Fibroblast of lung (primary cell): Measurements from ENCODE around the gene RAB30. TPM values are rescaled to one million over a fixed set of nuclear protein-coding genes. Genes with fewer than 3 reads are reported as not detected.

Experiments used
- DNase-seq, 2 donors: peaks; one replicate each; pipeline versions ENCODE4 v3.0.0 to v3.0.0-alpha.2; 2010; ENCODE audit warnings: low read depth in 2 of 2
- H2AFZ ChIP-seq: 2 replicates; pipeline ENCODE4 v1.5.1; 2012; ENCODE audit warnings: low read length, control low read depth, inconsistent platforms
- H3K27ac ChIP-seq: 2 replicates; pipeline ENCODE4 v1.5.1; 2011; ENCODE audit warnings: low read length, control low read depth; ENCODE audit not compliant: insufficient read depth
- H3K27me3 ChIP-seq: 2 replicates; pipeline ENCODE4 v1.5.1; 2011; ENCODE audit warnings: mild to moderate bottlenecking, low read length; ENCODE audit not compliant: control insufficient read depth, insufficient read depth
- H3K36me3 ChIP-seq: 2 replicates; pipeline ENCODE4 v1.5.1; 2011; ENCODE audit warnings: low read length; ENCODE audit not compliant: control insufficient read depth, insufficient read depth
- H3K4me1 ChIP-seq: 2 replicates; pipeline ENCODE4 v1.5.1; 2011; ENCODE audit warnings: low read length; ENCODE audit not compliant: control insufficient read depth, insufficient read depth; ENCODE audit errors: extremely low read depth
- H3K4me2 ChIP-seq: 2 replicates; pipeline ENCODE4 v1.5.1; 2011; ENCODE audit warnings: low read length, control low read depth; ENCODE audit not compliant: insufficient read depth; ENCODE audit errors: extremely low read depth
- H3K4me3 ChIP-seq, 4 experiments: fragments of 200-600 bp in 1 of 4; sonication (generic) in 1 of 4; replicated peaks in 1 of 4; 2 replicates each; pipeline ENCODE4 v1.5.1; 2011 to 2016; ENCODE audit warnings: low read length in 4 of 4, low read depth in 3 of 4, mild to moderate bottlenecking in 3 of 4, control low read depth in 2 of 4, inconsistent platforms in 1 of 4, mixed read lengths in 1 of 4; ENCODE audit not compliant: insufficient read depth in 1 of 4; ENCODE audit errors: control extremely low read depth in 1 of 4
- H3K79me2 ChIP-seq: 2 replicates; pipeline ENCODE4 v1.5.1; 2012; ENCODE audit warnings: mild to moderate bottlenecking, low read length, inconsistent platforms; ENCODE audit not compliant: control insufficient read depth, insufficient read depth
- H3K9ac ChIP-seq: 2 replicates; pipeline ENCODE4 v1.5.1; 2011; ENCODE audit warnings: mild to moderate bottlenecking, low read length, control low read depth; ENCODE audit not compliant: insufficient read depth
- H3K9me3 ChIP-seq: 2 replicates; pipeline ENCODE4 v1.5.1; 2012; ENCODE audit warnings: low read depth, low read length; ENCODE audit not compliant: control insufficient read depth, insufficient read depth
- H4K20me1 ChIP-seq: 2 replicates; pipeline ENCODE4 v1.5.1; 2011; ENCODE audit warnings: low read length; ENCODE audit not compliant: control insufficient read depth, insufficient read depth; ENCODE audit errors: extremely low read depth
- EZH2 ChIP-seq: IDR thresholded peaks from 2 replicates; pipeline ENCODE4 v1.5.1; 2012; ENCODE audit warnings: low read length, control low read depth, mild to moderate bottlenecking; ENCODE audit errors: missing control alignments
- polyA plus RNA-seq, 2 donors: library from polyadenylated mRNA; depleted of rRNA in 1 of 2; stranded (reverse) in 1 of 2; unstranded in 1 of 2; fragments of >200 nt; gene quantifications; 2 replicates each; pipeline ENCODE4 v1.2.1, GENCODE V29; 2011 to 2012; ENCODE audit warnings: missing spikeins in 1 of 2
- total RNA-seq: library from RNA; depleted of rRNA; stranded (reverse); fragments of >200 nt; gene quantifications from 2 replicates; pipeline ENCODE4 v1.2.1, GENCODE V29; 2014
- TF ChIP-seq, protein P1 (sequence below), 2 donors: IDR thresholded peaks in 1 of 2; conservative IDR thresholded peaks in 1 of 2; 1 replicate in 1 of 2; 2 replicates in 1 of 2; pipeline ENCODE4 v1.5.1; 2011 to 2012; ENCODE audit warnings: low read length in 2 of 2, control low read depth in 1 of 2, inconsistent platforms in 1 of 2, low read depth in 1 of 2, mild to moderate bottlenecking in 1 of 2

RAB30 gene
- total and polyA plus RNA-seq, 2 donors (not counting 1 experiment from before 2014, with no cell fraction given) = 33.9 to 45.2 TPM

DNA sequence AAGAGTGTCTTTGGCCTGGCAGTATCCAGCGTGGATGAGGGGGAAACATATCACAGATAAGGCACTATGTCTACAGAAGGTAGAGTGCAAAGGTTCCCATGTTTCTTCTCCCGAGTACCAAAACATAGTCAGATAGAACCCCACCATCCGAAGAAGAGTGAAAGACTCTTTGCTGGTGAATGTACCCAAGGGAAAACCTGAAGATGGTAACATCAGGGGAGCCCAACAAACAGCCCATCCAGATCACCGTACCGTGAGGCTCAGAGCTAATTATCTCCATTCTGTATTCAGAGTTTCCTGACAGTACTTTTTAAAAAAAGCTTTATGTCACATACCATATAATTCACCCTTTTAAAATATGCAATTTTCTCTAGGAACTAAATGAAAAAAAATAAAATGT is 44.4 kb downstream of the RAB30 start:
- Histone ChIP-seq H3K27ac (no peak overlapping the region), H4K20me1 (no peaks in the 10 kb centered on the region), H3K79me2 (peaks cover 33% of the 10 kb centered on the region), H3K9me3 (no peaks in the 10 kb centered on the region), H3K4me3 (no peak overlapping the region), H3K4me1 (no peaks in the 10 kb centered on the region), H3K9ac (no peak overlapping the region), H3K36me3 (no peaks in the 10 kb centered on the region), H3K27me3 (no peaks in the 10 kb centered on the region), H2AFZ (no peak overlapping the region), H3K4me2 (no peak overlapping the region)
- no peak for TF ChIP-seq EZH2
- TF ChIP-seq, protein P1, sequence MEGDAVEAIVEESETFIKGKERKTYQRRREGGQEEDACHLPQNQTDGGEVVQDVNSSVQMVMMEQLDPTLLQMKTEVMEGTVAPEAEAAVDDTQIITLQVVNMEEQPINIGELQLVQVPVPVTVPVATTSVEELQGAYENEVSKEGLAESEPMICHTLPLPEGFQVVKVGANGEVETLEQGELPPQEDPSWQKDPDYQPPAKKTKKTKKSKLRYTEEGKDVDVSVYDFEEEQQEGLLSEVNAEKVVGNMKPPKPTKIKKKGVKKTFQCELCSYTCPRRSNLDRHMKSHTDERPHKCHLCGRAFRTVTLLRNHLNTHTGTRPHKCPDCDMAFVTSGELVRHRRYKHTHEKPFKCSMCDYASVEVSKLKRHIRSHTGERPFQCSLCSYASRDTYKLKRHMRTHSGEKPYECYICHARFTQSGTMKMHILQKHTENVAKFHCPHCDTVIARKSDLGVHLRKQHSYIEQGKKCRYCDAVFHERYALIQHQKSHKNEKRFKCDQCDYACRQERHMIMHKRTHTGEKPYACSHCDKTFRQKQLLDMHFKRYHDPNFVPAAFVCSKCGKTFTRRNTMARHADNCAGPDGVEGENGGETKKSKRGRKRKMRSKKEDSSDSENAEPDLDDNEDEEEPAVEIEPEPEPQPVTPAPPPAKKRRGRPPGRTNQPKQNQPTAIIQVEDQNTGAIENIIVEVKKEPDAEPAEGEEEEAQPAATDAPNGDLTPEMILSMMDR (conservative IDR thresholded peaks at IDR 0.05 in 1 of 2, IDR thresholded peaks at IDR 0.05 in 1 of 2; ENCODE audit: low read depth in 1 of 2, low read length in 2 of 2) = no peak
- DNase-seq = no peak

DNA sequence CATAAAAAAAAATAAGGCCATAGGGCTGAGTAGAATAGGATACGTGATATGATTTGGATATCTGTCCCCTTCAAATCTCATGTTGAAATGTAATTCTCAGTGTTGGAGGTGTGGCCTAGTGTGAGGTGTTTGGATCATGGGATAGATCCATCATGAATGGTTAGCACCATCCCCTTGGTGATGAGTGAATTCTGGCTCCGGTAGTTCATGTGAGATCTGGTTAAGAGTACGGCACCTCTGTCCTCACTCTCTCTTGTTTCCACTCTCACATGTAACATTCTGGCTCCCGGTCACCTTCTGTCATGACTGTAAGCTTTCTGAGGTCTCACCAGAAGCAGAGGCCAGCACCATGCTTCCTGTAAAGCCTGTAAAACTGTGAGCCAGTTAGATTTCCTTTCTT is 45.5 kb downstream of the RAB30 start:
- peaks cover 29% of the 10 kb centered on the region for H3K79me2 ChIP-seq
- H3K4me3 ChIP-seq = no peak overlapping the region
- H3K27ac ChIP-seq = no peak overlapping the region
- DNase-seq = no peak
- no peaks in the 10 kb centered on the region for H3K36me3 ChIP-seq
- no peaks in the 10 kb centered on the region for H4K20me1 ChIP-seq
- no peak overlapping the region for H3K9ac ChIP-seq
- no peak overlapping the region for H2AFZ ChIP-seq
- no peak for TF ChIP-seq EZH2
- TF ChIP-seq, protein P1 (conservative IDR thresholded peaks at IDR 0.05 in 1 of 2, IDR thresholded peaks at IDR 0.05 in 1 of 2; ENCODE audit: low read depth in 1 of 2, low read length in 2 of 2) = no peak
- no peak overlapping the region for H3K4me2 ChIP-seq
- no peaks in the 10 kb centered on the region for H3K27me3 ChIP-seq
- H3K9me3 ChIP-seq = no peaks in the 10 kb centered on the region
- H3K4me1 ChIP-seq = no peaks in the 10 kb centered on the region

DNA sequence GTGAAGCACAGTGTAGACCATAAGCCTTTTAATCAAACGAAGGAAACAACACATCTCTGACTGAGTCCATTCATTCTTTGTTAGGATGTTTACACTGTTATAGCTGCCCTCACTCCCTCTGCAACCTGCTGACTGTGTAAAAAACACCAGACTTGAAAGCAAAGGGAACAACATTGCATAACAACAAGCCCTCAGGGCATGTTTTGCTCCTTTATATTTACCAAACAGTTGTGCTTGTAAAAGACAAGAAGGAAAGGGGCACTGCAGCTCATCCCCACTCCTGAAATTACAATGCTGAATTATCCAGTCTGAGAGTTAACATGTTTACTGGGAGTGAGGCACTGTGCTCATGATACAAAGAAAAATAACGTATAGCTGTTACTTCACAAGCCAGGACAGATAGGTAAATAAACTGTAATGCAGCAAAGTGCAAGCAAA is 46.4 kb downstream of the RAB30 start:
- no peaks in the 10 kb centered on the region for H3K4me1 ChIP-seq
- peaks cover 26% of the 10 kb centered on the region for H3K79me2 ChIP-seq
- TF ChIP-seq EZH2 = no peak
- TF ChIP-seq, protein P1 (conservative IDR thresholded peaks at IDR 0.05 in 1 of 2, IDR thresholded peaks at IDR 0.05 in 1 of 2; ENCODE audit: low read depth in 1 of 2, low read length in 2 of 2) = no peak
- no peaks in the 10 kb centered on the region for H3K9me3 ChIP-seq
- DNase-seq = no peak
- no peak overlapping the region for H3K4me2 ChIP-seq
- no peaks in the 10 kb centered on the region for H3K36me3 ChIP-seq
- no peak overlapping the region for H3K9ac ChIP-seq
- no peaks in the 10 kb centered on the region for H4K20me1 ChIP-seq
- no peak overlapping the region for H3K4me3 ChIP-seq
- no peaks in the 10 kb centered on the region for H3K27me3 ChIP-seq
- no peak overlapping the region for H2AFZ ChIP-seq
- no peak overlapping the region for H3K27ac ChIP-seq
